Heart left ventricle (tissue), 13 donors: ENCODE measurements around the gene GAR1.

Experiments used
- POLR2A ChIP-seq, 2 donors: fragments of 450-650 bp; IDR thresholded peaks; one replicate each; pipeline ENCODE4 v1.6.1; 2017; ENCODE audit warnings: antibody characterized with exemption in 2 of 2, mild to moderate bottlenecking in 2 of 2, moderate library complexity in 2 of 2
- TF ChIP-seq, protein P1 (sequence below), 12 donors: fragments of 200-600 bp; sonication (generic) in 4 of 12; IDR thresholded peaks; one replicate each; pipeline versions ENCODE4 v1.5.0 to v1.8.0; 2018 to 2022; ENCODE audit warnings: antibody characterized with exemption in 12 of 12, mild to moderate bottlenecking in 5 of 12
- donor health status: ischemic (EF 13 %, LVEDD 7.1; RV severe dilation, severe dysfunction).
- donor health status: DM: no; HTN: yes; CAD: no.
- donor health status: DM: no; HTN: no; CAD: no.
- donor health status: ischemic (EF 25% LVEDD 6.9; RV normal size, moderate dysfunction).
- donor health status: ischemic (EF 25% LVEDD 5.7; RV mildly dilated, moderate dysfunction).
- donor health status: ischemic (EF 35%, LVEDD 5.7; RV mildly dilated, moderate dysfunction).
- donor health status: nonischemic (EF 11% LVEDD 7.7; RV severe dilation, severe dysfunction).
- donor health status: DM: yes; HTN: yes; CAD: no.
- donor health status: PGD.
- donor health status: ischemic (EF 29% LVEDD 5.4; RV normal size, mild dysfunction).
- donor health status: nonischemic (EF 23%, LVEDD 6.1; RV moderate dilation, normal function).

DNA sequence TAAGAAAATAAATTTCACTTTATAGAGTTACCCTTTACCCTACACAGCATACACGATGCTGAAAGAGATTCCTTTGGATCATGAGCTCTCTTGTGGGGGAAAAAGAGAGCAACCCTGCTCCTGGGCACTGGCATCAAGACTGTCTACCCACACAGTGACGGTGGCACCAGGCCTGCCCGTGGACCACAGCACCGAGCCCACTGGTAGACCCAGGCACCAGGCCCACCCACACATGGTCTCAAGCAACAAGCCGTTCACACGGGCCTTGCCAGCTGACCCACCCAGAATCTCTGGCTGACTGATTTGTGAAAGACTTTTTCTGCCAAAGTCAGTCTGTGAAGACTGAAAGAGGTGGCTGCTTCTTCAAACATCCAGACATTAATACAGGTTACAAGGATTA, 20.5 kb upstream of the GAR1 start:
- TF ChIP-seq, protein P1, sequence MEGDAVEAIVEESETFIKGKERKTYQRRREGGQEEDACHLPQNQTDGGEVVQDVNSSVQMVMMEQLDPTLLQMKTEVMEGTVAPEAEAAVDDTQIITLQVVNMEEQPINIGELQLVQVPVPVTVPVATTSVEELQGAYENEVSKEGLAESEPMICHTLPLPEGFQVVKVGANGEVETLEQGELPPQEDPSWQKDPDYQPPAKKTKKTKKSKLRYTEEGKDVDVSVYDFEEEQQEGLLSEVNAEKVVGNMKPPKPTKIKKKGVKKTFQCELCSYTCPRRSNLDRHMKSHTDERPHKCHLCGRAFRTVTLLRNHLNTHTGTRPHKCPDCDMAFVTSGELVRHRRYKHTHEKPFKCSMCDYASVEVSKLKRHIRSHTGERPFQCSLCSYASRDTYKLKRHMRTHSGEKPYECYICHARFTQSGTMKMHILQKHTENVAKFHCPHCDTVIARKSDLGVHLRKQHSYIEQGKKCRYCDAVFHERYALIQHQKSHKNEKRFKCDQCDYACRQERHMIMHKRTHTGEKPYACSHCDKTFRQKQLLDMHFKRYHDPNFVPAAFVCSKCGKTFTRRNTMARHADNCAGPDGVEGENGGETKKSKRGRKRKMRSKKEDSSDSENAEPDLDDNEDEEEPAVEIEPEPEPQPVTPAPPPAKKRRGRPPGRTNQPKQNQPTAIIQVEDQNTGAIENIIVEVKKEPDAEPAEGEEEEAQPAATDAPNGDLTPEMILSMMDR (IDR thresholded peaks at IDR 0.05): no peak
- TF ChIP-seq POLR2A (IDR thresholded peaks at IDR 0.05): no peak
